T-cell (primary cell): Measurements from ENCODE around the gene PHF21A. TPM values are rescaled to one million over a fixed set of nuclear protein-coding genes. Genes with fewer than 3 reads are reported as not detected.

ENCODE experiments used
- ATAC-seq, 4 experiments: fragments of 200-7000 bp in 3 of 4; fragments of 150-1000 bp in 1 of 4; cut with Tn5 transposase; replicated peaks in 1 of 4; 1 replicate in 3 of 4; 2 replicates in 1 of 4; pipeline ENCODE4 v1.10.0; 2021; ENCODE audit warnings: moderate library complexity in 3 of 4, mild to moderate bottlenecking in 2 of 4, moderate number of reproducible peaks in 1 of 4
- CTCF ChIA-PET, 2 donors: fragments of 300-600 bp; sonication (Branson Sonifier 250); formaldehyde crosslinking; loops; one replicate each; lab custom pipeline; 2022; ENCODE audit warnings: antibody characterized with exemption in 2 of 2; lab: Charles Lee
- POLR2A ChIA-PET, 2 donors: fragments of 300-600 bp; sonication (Branson Sonifier 250); formaldehyde crosslinking; loops; one replicate each; lab custom pipeline; 2022; ENCODE audit warnings: antibody characterized with exemption in 2 of 2; lab: Charles Lee
- DNase-seq, 35 experiments: peaks; one replicate each; pipeline versions ENCODE4 v3.0.0 to v3.0.0-alpha.2; 2013 to 2023
- H3K27ac ChIP-seq: one replicate; pipeline ENCODE4 v1.5.1; 2013; ENCODE audit warnings: low read length
- H3K27me3 ChIP-seq, 2 experiments: replicated peaks in 1 of 2; 1 replicate in 1 of 2; 2 replicates in 1 of 2; pipeline versions ENCODE4 v1.6.1 to v1.7.0; 2013; ENCODE audit warnings: low read length in 1 of 2, mixed read lengths in 1 of 2; ENCODE audit not compliant: control insufficient read depth in 2 of 2, insufficient read depth in 2 of 2; ENCODE audit errors: extremely low read depth in 1 of 2
- H3K36me3 ChIP-seq, 2 donors: 1 replicate in 1 of 2; 2 replicates in 1 of 2; pipeline versions ENCODE4 v1.6.1 to v1.7.0; 2013; ENCODE audit warnings: low read length in 1 of 2; ENCODE audit not compliant: control insufficient read depth in 2 of 2, insufficient read depth in 1 of 2; ENCODE audit errors: extremely low read depth in 1 of 2
- H3K4me1 ChIP-seq, 2 experiments: 1 replicate in 1 of 2; 2 replicates in 1 of 2; pipeline versions ENCODE4 v1.6.1 to v1.7.0; 2013; ENCODE audit warnings: low read length in 2 of 2, mixed read lengths in 1 of 2; ENCODE audit not compliant: insufficient read depth in 2 of 2, control insufficient read depth in 1 of 2; ENCODE audit errors: extremely low read depth in 1 of 2
- H3K4me3 ChIP-seq, 2 donors: 1 replicate in 1 of 2; 2 replicates in 1 of 2; pipeline versions ENCODE4 v1.5.1 to v1.7.0; 2013; ENCODE audit warnings: mild to moderate bottlenecking in 2 of 2, low read length in 1 of 2, moderate library complexity in 1 of 2; ENCODE audit not compliant: control insufficient read depth in 1 of 2; ENCODE audit errors: extremely low read depth in 1 of 2
- H3K9me3 ChIP-seq: 2 replicates; pipeline ENCODE4 v1.7.0; 2013
- H3K27ac Mint-ChIP-seq, 2 donors: one replicate each; pipeline ENCODE4 v1.8.0; 2020 to 2021; ENCODE audit warnings: mild to moderate bottlenecking in 2 of 2, mixed read lengths in 2 of 2
- H3K27me3 Mint-ChIP-seq, 2 donors: one replicate each; pipeline ENCODE4 v1.8.0; 2021 to 2022; ENCODE audit warnings: mixed read lengths in 2 of 2
- H3K36me3 Mint-ChIP-seq: one replicate; pipeline ENCODE4 v1.8.0; 2021; ENCODE audit warnings: mixed read lengths
- H3K4me1 Mint-ChIP-seq, 3 donors: one replicate each; pipeline ENCODE4 v1.8.0; 2020 to 2022; ENCODE audit warnings: mixed read lengths in 3 of 3, mild to moderate bottlenecking in 1 of 3
- H3K4me3 Mint-ChIP-seq, 3 donors: one replicate each; pipeline ENCODE4 v1.8.0; 2020 to 2022; ENCODE audit warnings: mild to moderate bottlenecking in 3 of 3, mixed read lengths in 3 of 3, moderate library complexity in 3 of 3
- H3K9me3 Mint-ChIP-seq, 3 donors: one replicate each; pipeline ENCODE4 v1.8.0; 2020 to 2022; ENCODE audit warnings: mixed read lengths in 3 of 3
- WGBS: methylation state at CpG from one replicate; pipeline ENCODE4 v1.1.5; 2013; ENCODE audit warnings: missing lambda C conversion rate; ENCODE audit not compliant: insufficient coverage; 5-methylcytosine and 5-hydroxymethylcytosine counted together
- total RNA-seq, 35 experiments: library from RNA in 6 of 35; stranded (reverse) in 6 of 35; fragments of 120-200 nt in 1 of 35; gene quantifications; one replicate each; pipeline versions ENCODE4 v1.2.1 to v1.2.4 and lab custom pipeline; 2013 to 2026

Gene PHF21A
- total RNA-seq, 5 donors from 2014 or later (not counting 1 experiment from before 2014, with no cell fraction given): 45.5 to 82.9 (median 57.4) TPM

DNA sequence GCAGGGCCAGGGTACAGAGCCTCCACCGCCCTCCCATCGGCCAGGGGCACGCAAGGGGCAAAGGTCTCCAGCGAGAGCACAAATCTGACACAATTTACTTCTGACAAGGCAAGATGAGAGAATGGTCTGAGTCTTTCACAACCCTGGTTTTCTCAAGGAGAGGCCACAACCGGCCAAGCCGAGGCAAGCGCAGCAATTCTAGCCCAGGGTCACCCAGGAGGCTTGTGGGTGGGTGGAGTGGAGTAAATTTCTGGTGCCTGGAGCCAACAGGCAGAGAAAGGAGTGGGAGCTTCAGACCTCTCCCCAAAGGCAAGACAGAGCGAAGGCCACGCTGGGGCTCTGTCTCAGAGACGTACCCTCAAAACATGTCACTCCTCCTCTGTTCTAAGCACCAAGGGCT lies 189.5 kb downstream of the PHF21A start:
- H3K36me3 ChIP-seq: peaks cover 11 to 51% of the 10 kb centered on the region in 2 donors
- no peaks in the 10 kb centered on the region for H3K27me3 ChIP-seq
- ChIA-PET POLR2A (interaction anchor here in 1 of 2 donors (0.6 kb wide), 1 partner anchor 47 kb away, joined by 4 read pairs; no protein-coding TSS in a partner anchor), CTCF (no interaction called here)
- ATAC-seq: no peak
- WGBS: 100% methylated on average over 4 of the region's 10 CpGs
- Mint-ChIP-seq H3K9me3 (no peaks in the 10 kb centered on the region), H3K4me1 (peaks cover 35 to 54% (median 37%) of the 10 kb centered on the region in 3 donors), H3K27me3 (no peaks in the 10 kb centered on the region), H3K27ac (peak overlapping the region; percentile 94), H3K36me3 (peaks cover 11% of the 10 kb centered on the region), H3K4me3 (peak overlapping the region in 2 of 3 donors; percentile 67 to 87)
- peak overlapping the region; percentile 70 for H3K27ac ChIP-seq
- no peaks in the 10 kb centered on the region for H3K9me3 ChIP-seq
- DNase-seq: no peak
- H3K4me3 ChIP-seq: no peak overlapping the region
- peaks cover 0 to 54% of the 10 kb centered on the region in 2 experiments for H3K4me1 ChIP-seq

DNA sequence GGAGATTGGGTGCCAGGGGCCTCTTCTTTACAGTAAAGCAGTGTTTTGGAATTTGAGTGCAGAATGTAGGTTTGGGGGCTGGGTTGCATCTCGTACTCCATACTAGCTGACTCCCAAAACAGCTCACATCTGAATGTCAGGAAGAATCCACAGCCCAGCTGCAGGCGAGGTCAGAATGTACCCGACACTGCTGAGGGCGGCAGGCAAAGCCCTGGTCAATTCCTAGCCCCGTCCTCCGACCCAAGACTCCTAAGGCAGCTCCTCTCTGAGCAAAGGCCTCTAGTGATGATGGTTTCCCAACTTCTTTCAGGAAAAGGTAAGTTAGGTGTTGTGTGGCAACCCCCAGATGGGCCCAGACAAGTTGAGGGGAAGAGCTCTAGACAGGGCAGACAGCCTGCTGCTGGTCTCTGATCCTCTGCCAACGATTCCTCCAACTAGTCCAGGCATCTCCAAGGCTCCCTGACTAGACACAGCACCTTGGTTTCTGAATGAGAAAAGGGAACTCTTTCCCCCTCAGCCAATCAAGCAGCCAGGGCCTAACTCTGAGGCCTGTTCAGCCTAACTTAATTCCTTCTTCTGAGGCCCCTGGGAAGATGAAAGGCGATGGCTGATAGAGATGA lies 190.2 kb downstream of the PHF21A start:
- ChIA-PET CTCF (interaction anchor here (0.8 to 1.3 kb wide), 3 partner anchors 13 to 88 kb away, joined by 3 to 6 read pairs (median 4); partner anchors contain the start of gene PEX16 (in 1 of the 2)), POLR2A (interaction anchor here in 1 of 2 donors (0.6 kb wide), 1 partner anchor 13 kb away, joined by 3 read pairs; no protein-coding TSS in a partner anchor)
- no peak for ATAC-seq
- H3K4me3 Mint-ChIP-seq: peak overlapping the region in 2 of 3 donors; percentile 67 to 87
- Histone ChIP-seq H3K4me3 (no peak overlapping the region), H3K4me1 (peaks cover 0 to 56% of the 10 kb centered on the region in 2 experiments), H3K27ac (peak overlapping the region; percentile 70), H3K36me3 (peaks cover 11 to 46% of the 10 kb centered on the region in 2 donors), H3K9me3 (no peaks in the 10 kb centered on the region), H3K27me3 (no peaks in the 10 kb centered on the region)
- WGBS: 94% methylated on average over 5 of the region's 8 CpGs
- H3K4me1 Mint-ChIP-seq: peaks cover 35 to 53% (median 37%) of the 10 kb centered on the region in 3 donors
- H3K27ac Mint-ChIP-seq: peak overlapping the region; percentile 94
- no peak for DNase-seq
- peaks cover 9% of the 10 kb centered on the region for H3K36me3 Mint-ChIP-seq
- H3K9me3 Mint-ChIP-seq: no peaks in the 10 kb centered on the region
- H3K27me3 Mint-ChIP-seq: no peaks in the 10 kb centered on the region

DNA sequence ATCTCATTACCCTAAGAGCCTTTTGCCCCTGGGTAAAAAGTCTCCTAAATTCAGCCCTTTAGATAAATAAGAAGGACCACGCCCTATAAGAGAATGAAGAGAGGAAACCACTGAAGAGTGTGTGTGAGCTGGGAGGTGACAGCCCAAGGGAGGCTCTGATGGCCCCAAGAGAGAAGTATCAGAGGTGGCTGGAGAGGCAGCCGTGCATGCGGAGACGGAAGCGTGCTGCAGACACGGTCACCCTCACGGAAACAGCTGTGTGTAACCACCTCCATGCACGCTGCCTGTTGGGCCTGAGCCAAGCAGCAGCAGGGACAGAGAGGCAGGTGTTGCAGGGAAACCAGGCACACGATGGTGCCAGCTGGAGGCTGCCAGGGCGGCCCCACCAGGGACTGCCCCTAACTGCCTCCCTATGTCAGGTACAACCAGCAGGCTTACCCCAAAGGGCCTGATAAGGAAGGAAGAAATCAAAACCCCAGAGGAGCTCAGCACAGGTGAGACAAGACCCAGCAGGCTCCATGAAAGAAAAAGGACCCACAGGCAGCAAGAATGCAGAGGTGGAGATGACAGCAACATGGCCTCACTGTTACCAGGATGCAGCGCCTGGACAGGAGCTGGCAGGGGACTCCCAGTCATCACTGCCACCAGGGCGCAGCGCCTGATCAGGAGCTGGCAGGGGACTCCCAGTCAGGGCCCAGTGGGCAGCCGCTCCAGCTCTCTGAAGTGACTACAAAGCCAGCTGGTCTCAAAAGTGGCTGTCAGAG lies 191.0 kb downstream of the PHF21A start:
- CTCF ChIA-PET: interaction anchor here (0.8 to 1.3 kb wide), 5 partner anchors 12 to 87 kb away, joined by 3 to 6 read pairs (median 3); partner anchors contain the start of gene PEX16 (in 1 of the 2)
- POLR2A ChIA-PET: interaction anchor here in 1 of 2 donors (0.6 to 0.7 kb wide), 2 partner anchors 12 to 74 kb away, joined by 3 read pairs; no protein-coding TSS in a partner anchor
- Mint-ChIP-seq H3K4me3 (peak overlapping the region; percentile 26 to 87 (median 61)), H3K36me3 (peaks cover 9% of the 10 kb centered on the region), H3K4me1 (peaks cover 35 to 53% (median 37%) of the 10 kb centered on the region in 3 donors), H3K27me3 (no peaks in the 10 kb centered on the region), H3K27ac (peak overlapping the region; percentile 94), H3K9me3 (no peaks in the 10 kb centered on the region)
- H3K4me3 ChIP-seq: peak overlapping the region in 1 of 2 donors; percentile 23
- H3K4me1 ChIP-seq: peaks cover 0 to 56% of the 10 kb centered on the region in 2 experiments
- 32% methylated on average over 11 of the region's 14 CpGs for WGBS
- H3K27ac ChIP-seq: peak overlapping the region; percentile 70
- H3K27me3 ChIP-seq: no peaks in the 10 kb centered on the region
- no peaks in the 10 kb centered on the region for H3K9me3 ChIP-seq
- DNase-seq: peak in 24 of 35 experiments; percentile 16 to 61 (median 34)
- peak; percentile 77 to 87 (median 86) for ATAC-seq
- peaks cover 11 to 37% of the 10 kb centered on the region in 2 donors for H3K36me3 ChIP-seq

DNA sequence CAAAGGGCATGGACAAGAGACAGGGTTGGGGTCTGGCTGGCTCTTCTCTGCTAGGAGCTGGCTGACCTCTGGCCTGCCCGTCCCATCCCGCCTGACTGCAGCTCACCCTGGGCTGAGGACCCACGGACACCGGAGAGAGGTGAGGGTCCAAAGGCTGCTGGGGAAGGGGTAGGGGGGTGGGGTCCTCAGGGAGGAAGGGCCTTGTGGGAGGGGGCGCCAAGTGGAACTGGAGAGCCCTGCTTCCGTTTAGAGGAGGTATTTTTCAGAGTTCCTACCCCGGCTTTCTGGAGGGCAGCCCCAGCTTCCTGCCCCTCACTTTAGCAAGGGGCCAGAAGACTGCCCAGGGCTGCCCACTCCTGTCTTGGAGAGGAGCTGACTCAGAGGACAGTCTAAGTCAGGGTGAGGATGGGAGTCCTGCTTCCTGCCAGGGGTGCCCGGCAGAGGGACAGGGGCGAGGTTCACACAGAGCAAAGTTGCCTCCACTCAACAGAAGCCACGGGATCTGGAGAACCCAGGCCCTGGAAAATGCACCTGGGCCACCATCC lies 191.7 kb downstream of the PHF21A start:
- ATAC-seq (peak; percentile 28 to 31 (median 30)), DNase-seq (no peak)
- H3K27ac ChIP-seq: peak overlapping the region; percentile 70
- H3K27me3 Mint-ChIP-seq: no peaks in the 10 kb centered on the region
- POLR2A ChIA-PET: interaction anchor here (0.6 to 0.7 kb wide), 3 partner anchors 22 to 74 kb away, joined by 3 to 12 read pairs (median 3); no protein-coding TSS in a partner anchor
- H3K36me3 Mint-ChIP-seq: peaks cover 7% of the 10 kb centered on the region
- H3K4me1 Mint-ChIP-seq: peaks cover 36 to 53% (median 37%) of the 10 kb centered on the region in 3 donors
- H3K36me3 ChIP-seq: peaks cover 6 to 31% of the 10 kb centered on the region in 2 donors
- peaks cover under 1 to 3% of the 10 kb centered on the region in 2 experiments for H3K27me3 ChIP-seq
- WGBS: 83% methylated on average over 3 of the region's 10 CpGs
- H3K9me3 ChIP-seq: no peaks in the 10 kb centered on the region
- H3K9me3 Mint-ChIP-seq: no peaks in the 10 kb centered on the region
- peak overlapping the region; percentile 94 for H3K27ac Mint-ChIP-seq
- H3K4me1 ChIP-seq: peaks cover 0 to 57% of the 10 kb centered on the region in 2 experiments
- CTCF ChIA-PET: interaction anchor here (0.7 to 1.3 kb wide), 4 partner anchors 36 to 86 kb away, joined by 3 to 11 read pairs (median 4); no protein-coding TSS in a partner anchor
- H3K4me3 Mint-ChIP-seq: peak overlapping the region in 2 of 3 donors; percentile 61 to 87
- no peak overlapping the region for H3K4me3 ChIP-seq

DNA sequence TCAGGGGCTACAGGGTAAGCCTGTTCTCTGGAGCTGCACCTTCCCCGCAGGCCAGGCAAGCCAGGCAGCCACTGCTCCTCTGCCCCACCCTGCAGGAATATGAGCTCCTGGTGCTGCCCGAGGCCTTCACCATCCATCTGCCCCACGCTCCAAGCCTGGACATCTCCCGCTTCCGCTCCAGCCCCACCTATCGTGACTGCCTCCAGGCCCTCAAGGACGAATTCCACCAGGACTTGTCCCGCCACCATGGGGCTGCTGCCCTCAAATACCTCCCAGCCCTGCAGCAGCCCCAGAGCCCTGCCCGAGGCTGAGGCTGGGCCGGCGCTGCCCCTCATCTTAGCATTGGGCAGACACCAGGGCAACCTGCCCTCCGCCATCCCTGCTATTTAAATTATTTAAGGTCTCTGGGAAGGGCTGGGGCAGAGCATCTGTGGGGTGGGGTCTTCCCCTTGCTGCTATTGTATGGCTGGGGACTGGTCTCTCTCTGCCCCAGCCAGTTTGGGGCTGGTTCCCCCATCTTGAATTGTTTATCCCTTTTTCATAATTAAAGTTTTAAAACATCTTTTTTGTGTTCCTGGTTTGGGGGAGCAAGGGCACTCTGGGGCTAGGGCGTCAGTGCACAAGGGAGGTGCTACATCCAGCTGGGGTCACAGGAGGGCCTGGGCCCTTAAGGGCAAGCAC lies 192.6 kb downstream of the PHF21A start:
- Histone ChIP-seq H3K36me3 (peaks cover 2 to 22% of the 10 kb centered on the region in 2 donors), H3K9me3 (no peaks in the 10 kb centered on the region), H3K27ac (no peak overlapping the region), H3K27me3 (peaks cover 3 to 4% of the 10 kb centered on the region in 2 experiments), H3K4me3 (no peak overlapping the region), H3K4me1 (peaks cover 0 to 64% of the 10 kb centered on the region in 2 experiments)
- ATAC-seq (no peak), DNase-seq (peak in 1 of 35 experiments; percentile 5)
- Mint-ChIP-seq H3K27ac (peak overlapping the region; percentile 64 to 74), H3K4me3 (peak overlapping the region in 1 of 3 donors; percentile 87), H3K4me1 (peaks cover 42 to 59% (median 43%) of the 10 kb centered on the region in 3 donors), H3K9me3 (no peaks in the 10 kb centered on the region), H3K36me3 (peaks cover 5% of the 10 kb centered on the region), H3K27me3 (peaks cover 0 to 3% of the 10 kb centered on the region in 2 donors)
- ChIA-PET CTCF (no interaction called here), POLR2A (no interaction called here)
- 93% methylated on average over 6 of the region's 13 CpGs for WGBS
